K562 (cell line): ENCODE measurements around the gene KLHL22. TPM values are rescaled to one million over a fixed set of nuclear protein-coding genes. Genes with fewer than 3 reads are reported as not detected.

ENCODE experiments used
- CREB1 ChIP-seq, 2 experiments: sonication (generic) in 1 of 2; formaldehyde crosslinking in 1 of 2; IDR thresholded peaks; 2 replicates each; pipeline versions ENCODE4 v1.6.1 to v1.8.0; 2012 to 2022; ENCODE audit warnings: inconsistent platforms in 1 of 2, mild to moderate bottlenecking in 1 of 2, missing genetic modification reagents in 1 of 2, moderate library complexity in 1 of 2
- FOXA3 ChIP-seq, 2 experiments: fragments of 450-650 bp in 1 of 2; sonication (generic) in 1 of 2; formaldehyde crosslinking; IDR thresholded peaks in 1 of 2; conservative IDR thresholded peaks in 1 of 2; 2 replicates each; pipeline versions ENCODE4 v1.4.0 to v1.8.0; 2020 to 2022; ENCODE audit warnings: mild to moderate bottlenecking in 2 of 2, missing genetic modification reagents in 1 of 2
- IRF2 ChIP-seq: sonication (generic); formaldehyde crosslinking; IDR thresholded peaks from 2 replicates; pipeline ENCODE4 v1.8.1; 2022; ENCODE audit warnings: mild to moderate bottlenecking, missing genetic modification reagents
- MAX ChIP-seq: sonication (generic); formaldehyde crosslinking; IDR thresholded peaks from 2 replicates; pipeline ENCODE4 v1.9.0; 2022; ENCODE audit warnings: mild to moderate bottlenecking, missing genetic modification reagents
- NRF1 ChIP-seq, 2 experiments: fragments of 450-650 bp; IDR thresholded peaks in 1 of 2; conservative IDR thresholded peaks in 1 of 2; 2 replicates each; pipeline ENCODE4 v1.6.1; 2014; ENCODE audit warnings: mild to moderate bottlenecking in 2 of 2
- RFX5 ChIP-seq: IDR thresholded peaks from 2 replicates; pipeline ENCODE4 v1.6.1; 2011; ENCODE audit warnings: low read depth, mild to moderate bottlenecking, improper control_type of control experiment, low read length
- TBL1XR1 ChIP-seq, 2 experiments: IDR thresholded peaks; 2 replicates each; pipeline ENCODE4 v1.6.1; 2012; ENCODE audit warnings: improper control_type of control experiment in 2 of 2, low read length in 2 of 2, mild to moderate bottlenecking in 1 of 2
- ZNF134 ChIP-seq: fragments of 250-450 bp; sonication (Bioruptor Pico); conservative IDR thresholded peaks from 2 replicates; pipeline ENCODE4 v1.4.0; 2020
- polyA plus RNA-seq, 8 experiments: library from polyadenylated mRNA; depleted of rRNA in 4 of 8; stranded (reverse) in 5 of 8; unstranded in 3 of 8; fragments of >200 nt; fragmentation: Nextera tagmentation in 2 of 8; fragmentation: Illumina TruSeq in 1 of 8; extraction: Ambion mirVana in 2 of 8; extraction: Trizol in 1 of 8; gene quantifications; 2 replicates each; pipeline versions ENCODE4 v1.2.1 to v1.2.3, GENCODE V29; 2011 to 2014; ENCODE audit warnings: inconsistent platforms in 1 of 8, missing spikeins in 1 of 8
- total RNA-seq, 7 experiments: library from RNA; depleted of rRNA in 6 of 7; stranded (reverse); fragments of >200 nt in 6 of 7; fragmentation: Illumina TruSeq in 2 of 7; extraction: Trizol in 2 of 7; gene quantifications; 2 replicates each; pipeline versions ENCODE4 v1.2.1 to v1.2.3, GENCODE V29; 2011 to 2021; ENCODE audit warnings: low replicate concordance in 1 of 7
- TF ChIP-seq, protein P1 (sequence below): fragments of 250-450 bp; sonication (Bioruptor Pico); IDR thresholded peaks from 2 replicates; pipeline ENCODE4 v1.9.0; 2021; ENCODE audit warnings: mild to moderate bottlenecking, inconsistent platforms

KLHL22 gene
- total and polyA plus RNA-seq, 9 of the 15 experiments (the other 6 are each of a cell fraction or from before 2014, with no cell fraction given), result 1.3 to 25.6 (median 15.2) TPM

- TF ChIP-seq FOXA3 (CRISPR knock-in tag; conservative IDR thresholded peaks at IDR 0.05 in 1 of 2, IDR thresholded peaks at IDR 0.05 in 1 of 2), result peak in 1 of 2 experiments; percentile 51; a peak in 1 of 4 replicates
- TF ChIP-seq RFX5, result no peak
- TF ChIP-seq ZNF134, result no peak
- TF ChIP-seq NRF1 (conservative IDR thresholded peaks at IDR 0.05 in 1 of 2, IDR thresholded peaks at IDR 0.05 in 1 of 2), result peak in 1 of 2 experiments; percentile 31; a peak in 1 of 4 replicates
- 0 out of 4 replicates have a peak, but pooled peaks of 1 of the 2 experiments have one; percentile 28 for TF ChIP-seq TBL1XR1 (IDR thresholded peaks at IDR 0.05; ENCODE audit: low read length in 2 of 2)
- no peak for TF ChIP-seq CREB1 (IDR thresholded peaks at IDR 0.05)
- TF ChIP-seq CREB1 (CRISPR knock-in tag; IDR thresholded peaks at IDR 0.05), result 0 out of 2 replicates have a peak, but pooled peaks have one; percentile 28
- peak; percentile 78; the same call in 1 of the 2 replicates for TF ChIP-seq IRF2 (CRISPR knock-in tag)
- TF ChIP-seq MAX, result peak; percentile 43; the same call in 1 of the 2 replicates
- TF ChIP-seq, protein P1, sequence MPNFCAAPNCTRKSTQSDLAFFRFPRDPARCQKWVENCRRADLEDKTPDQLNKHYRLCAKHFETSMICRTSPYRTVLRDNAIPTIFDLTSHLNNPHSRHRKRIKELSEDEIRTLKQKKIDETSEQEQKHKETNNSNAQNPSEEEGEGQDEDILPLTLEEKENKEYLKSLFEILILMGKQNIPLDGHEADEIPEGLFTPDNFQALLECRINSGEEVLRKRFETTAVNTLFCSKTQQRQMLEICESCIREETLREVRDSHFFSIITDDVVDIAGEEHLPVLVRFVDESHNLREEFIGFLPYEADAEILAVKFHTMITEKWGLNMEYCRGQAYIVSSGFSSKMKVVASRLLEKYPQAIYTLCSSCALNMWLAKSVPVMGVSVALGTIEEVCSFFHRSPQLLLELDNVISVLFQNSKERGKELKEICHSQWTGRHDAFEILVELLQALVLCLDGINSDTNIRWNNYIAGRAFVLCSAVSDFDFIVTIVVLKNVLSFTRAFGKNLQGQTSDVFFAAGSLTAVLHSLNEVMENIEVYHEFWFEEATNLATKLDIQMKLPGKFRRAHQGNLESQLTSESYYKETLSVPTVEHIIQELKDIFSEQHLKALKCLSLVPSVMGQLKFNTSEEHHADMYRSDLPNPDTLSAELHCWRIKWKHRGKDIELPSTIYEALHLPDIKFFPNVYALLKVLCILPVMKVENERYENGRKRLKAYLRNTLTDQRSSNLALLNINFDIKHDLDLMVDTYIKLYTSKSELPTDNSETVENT (CRISPR knock-in tag), result 0 out of 2 replicates have a peak, but pooled peaks have one; percentile 39
Observed at GRCh38 chr22:20446383-20446970, 49.1 kb downstream of the KLHL22 start (continued).
